IPS-15b (cell line): ENCODE measurements around the gene KRTAP5-8.
"Not testable (repeated sequence)": the region's sequence is repeated elsewhere in the genome, so short reads cannot be mapped to it uniquely, and the experiment has no call there.

Experiments used
- H3K27me3 ChIP-seq: one replicate; pipeline ENCODE4 v1.6.1; 2013; ENCODE audit warnings: low read length; ENCODE audit not compliant: control insufficient read depth, insufficient read depth
- H3K36me3 ChIP-seq: one replicate; pipeline ENCODE4 v1.6.1; 2013; ENCODE audit warnings: low read length; ENCODE audit not compliant: control insufficient read depth, insufficient read depth
- H3K4me1 ChIP-seq: one replicate; pipeline ENCODE4 v1.6.1; 2013; ENCODE audit warnings: mild to moderate bottlenecking, low read length; ENCODE audit not compliant: control insufficient read depth, insufficient read depth
- H3K4me3 ChIP-seq: one replicate; pipeline ENCODE4 v1.5.1; 2013; ENCODE audit warnings: low read depth, low read length
- H3K9ac ChIP-seq: one replicate; pipeline ENCODE4 v1.6.1; 2013; ENCODE audit warnings: low read depth, mild to moderate bottlenecking, low read length
- H3K9me3 ChIP-seq: one replicate; pipeline ENCODE4 v1.6.1; 2013; ENCODE audit warnings: mild to moderate bottlenecking, low read length; ENCODE audit not compliant: control insufficient read depth, insufficient read depth

Gene KRTAP5-8, protein sequence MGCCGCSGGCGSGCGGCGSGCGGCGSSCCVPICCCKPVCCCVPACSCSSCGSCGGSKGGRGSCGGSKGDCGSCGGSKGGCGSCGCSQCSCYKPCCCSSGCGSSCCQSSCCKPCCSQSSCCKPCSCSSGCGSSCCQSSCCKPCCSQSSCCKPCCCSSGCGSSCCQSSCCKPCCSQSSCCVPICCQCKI

DNA sequence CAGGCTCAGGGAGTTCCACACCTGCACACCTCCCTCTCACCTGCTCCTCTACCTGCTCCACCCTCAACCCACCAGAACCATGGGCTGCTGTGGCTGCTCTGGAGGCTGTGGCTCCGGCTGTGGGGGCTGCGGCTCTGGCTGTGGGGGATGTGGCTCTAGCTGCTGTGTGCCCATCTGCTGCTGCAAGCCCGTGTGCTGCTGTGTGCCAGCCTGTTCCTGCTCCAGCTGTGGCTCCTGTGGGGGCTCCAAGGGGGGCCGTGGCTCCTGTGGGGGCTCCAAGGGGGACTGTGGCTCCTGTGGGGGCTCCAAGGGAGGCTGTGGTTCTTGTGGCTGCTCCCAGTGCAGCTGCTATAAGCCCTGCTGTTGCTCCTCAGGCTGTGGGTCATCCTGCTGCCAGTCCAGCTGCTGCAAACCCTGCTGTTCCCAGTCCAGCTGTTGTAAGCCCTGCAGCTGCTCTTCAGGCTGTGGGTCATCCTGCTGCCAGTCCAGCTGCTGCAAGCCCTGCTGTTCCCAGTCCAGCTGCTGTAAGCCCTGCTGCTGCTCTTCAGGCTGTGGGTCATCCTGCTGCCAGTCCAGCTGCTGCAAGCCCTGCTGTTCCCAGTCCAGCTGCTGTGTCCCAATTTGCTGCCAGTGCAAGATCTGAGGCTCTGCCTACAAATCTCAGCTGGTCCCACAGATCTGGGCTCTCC lies at the start of gene KRTAP5-8:
KRTAP5-8 (plus strand) TSS at position 49 of the 689 bp plus-strand sequence; CDS start at position 80, 31 bp downstream.
- not testable (repeated sequence) for H3K4me1 ChIP-seq, H3K9me3 ChIP-seq, H3K9ac ChIP-seq

GRCh38 chr11:71488681-71489270 lies 49.0 kb upstream of the KRTAP5-8 start:
- H3K9me3 ChIP-seq = no peaks in the 10 kb centered on the region
- H3K27me3 ChIP-seq = no peaks in the 10 kb centered on the region
- no peak overlapping the region for H3K4me3 ChIP-seq
- peaks cover 30% of the 10 kb centered on the region for H3K36me3 ChIP-seq
- H3K4me1 ChIP-seq = no peaks in the 10 kb centered on the region
- H3K9ac ChIP-seq = no peak overlapping the region

More for the DNA sequence above, at the start of gene KRTAP5-8:
- H3K4me3 ChIP-seq, H3K36me3 ChIP-seq, H3K27me3 ChIP-seq: not testable (repeated sequence)

GRCh38 chr11:71489311-71490043 lies 48.3 kb upstream of the KRTAP5-8 start:
- Histone ChIP-seq H3K4me1 (no peaks in the 10 kb centered on the region), H3K9ac (no peak overlapping the region), H3K9me3 (no peaks in the 10 kb centered on the region), H3K36me3 (peaks cover 24% of the 10 kb centered on the region), H3K4me3 (no peak overlapping the region), H3K27me3 (no peaks in the 10 kb centered on the region)

GRCh38 chr11:71490044-71490730 lies 47.6 kb upstream of the KRTAP5-8 start:
- Histone ChIP-seq H3K9ac (no peak overlapping the region), H3K27me3 (no peaks in the 10 kb centered on the region), H3K4me1 (no peaks in the 10 kb centered on the region), H3K9me3 (no peaks in the 10 kb centered on the region), H3K4me3 (no peak overlapping the region), H3K36me3 (peaks cover 21% of the 10 kb centered on the region)

- Histone ChIP-seq H3K9me3 (no peaks in the 10 kb centered on the region), H3K4me1 (no peaks in the 10 kb centered on the region), H3K36me3 (peaks cover 21% of the 10 kb centered on the region), H3K27me3 (no peaks in the 10 kb centered on the region), H3K4me3 (no peak overlapping the region), H3K9ac (no peak overlapping the region)
Observed at GRCh38 chr11:71490731-71491390, 47.0 kb upstream of the KRTAP5-8 start.

- peaks cover 21% of the 10 kb centered on the region for H3K36me3 ChIP-seq
- no peak overlapping the region for H3K4me3 ChIP-seq
- no peaks in the 10 kb centered on the region for H3K9me3 ChIP-seq
- no peak overlapping the region for H3K9ac ChIP-seq
- no peaks in the 10 kb centered on the region for H3K4me1 ChIP-seq
- no peaks in the 10 kb centered on the region for H3K27me3 ChIP-seq
Observed at GRCh38 chr11:71491531-71491930, 46.3 kb upstream of the KRTAP5-8 start.

DNA sequence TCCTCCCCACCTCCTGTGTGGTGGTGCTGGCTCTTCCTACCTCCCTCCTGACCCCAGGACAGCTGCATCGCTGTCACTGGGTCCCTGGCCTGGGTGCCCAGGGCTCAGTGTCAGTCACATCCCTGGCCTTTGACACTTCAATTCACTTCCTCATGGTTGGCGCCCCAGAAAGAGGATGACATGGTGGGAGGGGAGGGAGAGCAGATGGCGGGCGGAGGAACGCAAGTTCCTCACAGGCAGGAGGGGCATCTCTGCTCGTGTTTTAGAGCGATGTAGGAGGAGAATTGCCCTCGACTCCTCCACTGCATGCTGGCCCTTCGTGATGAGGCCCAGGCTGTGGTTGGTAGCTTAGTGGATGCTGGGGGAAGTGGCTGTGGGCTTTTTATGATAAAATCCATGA lies 45.9 kb upstream of the KRTAP5-8 start:
- Histone ChIP-seq H3K9ac (no peak overlapping the region), H3K36me3 (peaks cover 21% of the 10 kb centered on the region), H3K27me3 (no peaks in the 10 kb centered on the region), H3K4me1 (no peaks in the 10 kb centered on the region), H3K9me3 (no peaks in the 10 kb centered on the region), H3K4me3 (no peak overlapping the region)

GRCh38 chr11:71495286-71496230 lies 42.3 kb upstream of the KRTAP5-8 start:
- Histone ChIP-seq H3K4me1 (no peaks in the 10 kb centered on the region), H3K4me3 (no peak overlapping the region), H3K36me3 (peaks cover 35% of the 10 kb centered on the region), H3K27me3 (no peaks in the 10 kb centered on the region), H3K9me3 (no peaks in the 10 kb centered on the region), H3K9ac (no peak overlapping the region)

- Histone ChIP-seq H3K36me3 (peaks cover 29% of the 10 kb centered on the region), H3K27me3 (no peaks in the 10 kb centered on the region), H3K4me3 (no peak overlapping the region), H3K4me1 (no peaks in the 10 kb centered on the region), H3K9me3 (no peaks in the 10 kb centered on the region), H3K9ac (no peak overlapping the region)
Observed at GRCh38 chr11:71496421-71496820, 41.4 kb upstream of the KRTAP5-8 start.

DNA sequence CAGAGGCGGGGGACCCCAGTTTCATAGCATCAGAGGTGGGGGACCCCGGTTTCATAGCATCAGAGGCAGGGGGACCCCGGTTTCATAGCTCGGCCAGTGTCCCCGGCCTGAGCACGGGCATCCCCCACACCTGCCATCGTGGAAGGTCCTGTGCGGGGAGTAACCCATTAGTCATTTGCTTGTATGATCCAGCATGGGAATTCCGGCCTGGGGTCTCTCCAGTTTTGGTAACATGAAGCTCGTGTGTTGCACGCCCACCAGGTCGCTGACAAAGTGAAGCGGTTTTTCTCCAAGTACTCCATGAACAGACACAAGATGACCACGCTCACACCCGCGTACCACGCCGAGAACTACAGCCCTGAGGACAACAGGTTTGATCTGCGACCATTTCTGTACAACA lies 39.7 kb upstream of the KRTAP5-8 start:
- Histone ChIP-seq H3K27me3 (no peaks in the 10 kb centered on the region), H3K4me3 (no peak overlapping the region), H3K9me3 (no peaks in the 10 kb centered on the region), H3K36me3 (peaks cover 25% of the 10 kb centered on the region), H3K9ac (no peak overlapping the region), H3K4me1 (no peaks in the 10 kb centered on the region)
